RWPE1 (cell line): ENCODE measurements around the gene ERICH6B.
"Not testable (repeated sequence)": the region's sequence is repeated elsewhere in the genome, so short reads cannot be mapped to it uniquely, and the experiment has no call there.

Experiments
- CTCF ChIA-PET: fragments of 350-600 bp; sonication (Branson Sonifier 250); formaldehyde crosslinking; extraction: SDS; loops from one replicate; lab custom pipeline; 2021; lab: Yijun Ruan, JAX
- POLR2A ChIA-PET: fragments of 400-600 bp; formaldehyde crosslinking; extraction: SDS; loops from one replicate; lab custom pipeline; 2020; ENCODE audit warnings: antibody characterized with exemption; ENCODE audit not compliant: low non-redundant PET; lab: Yijun Ruan, JAX
- DNase-seq: peaks from one replicate; pipeline ENCODE4 v3.0.0; 2012; ENCODE audit warnings: low spot score
- H3K27ac ChIP-seq: fragments of 450-650 bp; 2 replicates; pipeline ENCODE4 v1.5.1; 2017
- CTCF ChIP-seq: fragments of 450-650 bp; conservative IDR thresholded peaks from 2 replicates; pipeline ENCODE4 v1.5.1; 2017; ENCODE audit warnings: low read depth, mild to moderate bottlenecking

ERICH6B gene

GRCh38 chr13:45615501-45616101 is at the start of gene ERICH6B:
Gene ERICH6B, minus strand, starts transcription at chr13:45615739. Its CDS starts 18,734 bp downstream, at chr13:45597005.
- POLR2A ChIA-PET: no interaction called here
- no peak within 1 kb of the TSS for H3K27ac ChIP-seq
- no peak for TF ChIP-seq CTCF
- CTCF ChIA-PET: no interaction called here
- DNase-seq: no peak

- H3K27ac ChIP-seq, CTCF ChIA-PET, DNase-seq: not testable (repeated sequence)
- POLR2A ChIA-PET: interaction anchor here (0.7 kb wide), 1 partner anchor 822 kb away, joined by 3 read pairs; no protein-coding TSS in a partner anchor
Measured at GRCh38 chr13:45662903-45663302, 47.4 kb upstream of the ERICH6B start.

- H3K27ac ChIP-seq: no peak overlapping the region
- ChIA-PET POLR2A (no interaction called here), CTCF (interaction anchor here (0.6 kb wide), 1 partner anchor 123 kb away, joined by 4 read pairs; no protein-coding TSS in a partner anchor)
- no peak for DNase-seq
- TF ChIP-seq CTCF: no peak
Measured at GRCh38 chr13:45662162-45662561, 46.6 kb upstream of the ERICH6B start.

- CTCF ChIA-PET, H3K27ac ChIP-seq, POLR2A ChIA-PET, DNase-seq: not testable (repeated sequence)
Measured at GRCh38 chr13:45660458-45660857, 44.9 kb upstream of the ERICH6B start.

GRCh38 chr13:45659536-45659935 is 44.0 kb upstream of the ERICH6B start:
- ChIA-PET CTCF (no interaction called here), POLR2A (no interaction called here)
- no peak for DNase-seq
- no peak overlapping the region for H3K27ac ChIP-seq
- TF ChIP-seq CTCF: no peak

- CTCF ChIA-PET: no interaction called here
- POLR2A ChIA-PET: no interaction called here
- H3K27ac ChIP-seq: no peak overlapping the region
- DNase-seq: peak; percentile 76
- no peak for TF ChIP-seq CTCF
Measured at GRCh38 chr13:45658586-45659235, 43.2 kb upstream of the ERICH6B start.

- ChIA-PET POLR2A (no interaction called here), CTCF (interaction anchor here (0.6 kb wide), 2 partner anchors 520 to 1810 kb away, joined by 4 to 7 read pairs; no protein-coding TSS in a partner anchor)
- TF ChIP-seq CTCF: no peak
- no peak overlapping the region for H3K27ac ChIP-seq
- no peak for DNase-seq
Measured at GRCh38 chr13:45654633-45655349, 39.3 kb upstream of the ERICH6B start.

GRCh38 chr13:45645263-45645662 is 29.7 kb upstream of the ERICH6B start:
- CTCF ChIA-PET: not testable (repeated sequence)

GRCh38 chr13:45642159-45642558 is 26.6 kb upstream of the ERICH6B start:
- CTCF ChIA-PET: interaction anchor here (1.0 kb wide), 1 partner anchor 18 kb away, joined by 3 read pairs; no protein-coding TSS in a partner anchor
- POLR2A ChIA-PET, DNase-seq, H3K27ac ChIP-seq: not testable (repeated sequence)

More at GRCh38 chr13:45645263-45645662, 29.7 kb upstream of the ERICH6B start:
- H3K27ac ChIP-seq, DNase-seq, POLR2A ChIA-PET: not testable (repeated sequence)

GRCh38 chr13:45635291-45635690 is 19.8 kb upstream of the ERICH6B start:
- DNase-seq, H3K27ac ChIP-seq, CTCF ChIA-PET, POLR2A ChIA-PET: not testable (repeated sequence)
